Osteocyte (in vitro differentiated cells): ENCODE measurements around the gene ARHGEF26. TPM values are rescaled to one million over a fixed set of nuclear protein-coding genes. Genes with fewer than 3 reads are reported as not detected.

Experiments used
- DNase-seq: peaks from one replicate; pipeline ENCODE4 v3.0.0; 2021; ENCODE audit warnings: mixed read lengths; ENCODE audit not compliant: unreplicated experiment; ENCODE audit errors: extremely low spot score
- H3K27ac Mint-ChIP-seq: one replicate; pipeline ENCODE4 v1.8.0; 2021; ENCODE audit warnings: mild to moderate bottlenecking, mixed read lengths; ENCODE audit not compliant: unreplicated experiment
- H3K27me3 Mint-ChIP-seq: one replicate; pipeline ENCODE4 v1.8.0; 2021; ENCODE audit warnings: mixed read lengths; ENCODE audit not compliant: unreplicated experiment
- H3K36me3 Mint-ChIP-seq: one replicate; pipeline ENCODE4 v1.8.0; 2021; ENCODE audit warnings: mixed read lengths; ENCODE audit not compliant: unreplicated experiment
- H3K4me1 Mint-ChIP-seq: one replicate; pipeline ENCODE4 v1.8.0; 2021; ENCODE audit warnings: mixed read lengths; ENCODE audit not compliant: unreplicated experiment
- H3K4me3 Mint-ChIP-seq: one replicate; pipeline ENCODE4 v1.8.0; 2021; ENCODE audit warnings: mild to moderate bottlenecking, moderate library complexity, mixed read lengths; ENCODE audit not compliant: unreplicated experiment
- H3K9me3 Mint-ChIP-seq: one replicate; pipeline ENCODE4 v1.8.0; 2021; ENCODE audit warnings: mixed read lengths; ENCODE audit not compliant: unreplicated experiment
- total RNA-seq: library from RNA; stranded (reverse); gene quantifications from 2 replicates; pipeline ENCODE4 v1.2.1, GENCODE V29; 2021
- TF ChIP-seq, protein P1 (sequence below): fragments of 200-600 bp; sonication (generic); IDR thresholded peaks from 2 replicates; pipeline ENCODE4 v1.5.0; 2021; ENCODE audit warnings: antibody characterized with exemption, mild to moderate bottlenecking, moderate library complexity

The ARHGEF26 gene
- total RNA-seq, 1 donor from 2014 or later, result 5.4 TPM

DNA sequence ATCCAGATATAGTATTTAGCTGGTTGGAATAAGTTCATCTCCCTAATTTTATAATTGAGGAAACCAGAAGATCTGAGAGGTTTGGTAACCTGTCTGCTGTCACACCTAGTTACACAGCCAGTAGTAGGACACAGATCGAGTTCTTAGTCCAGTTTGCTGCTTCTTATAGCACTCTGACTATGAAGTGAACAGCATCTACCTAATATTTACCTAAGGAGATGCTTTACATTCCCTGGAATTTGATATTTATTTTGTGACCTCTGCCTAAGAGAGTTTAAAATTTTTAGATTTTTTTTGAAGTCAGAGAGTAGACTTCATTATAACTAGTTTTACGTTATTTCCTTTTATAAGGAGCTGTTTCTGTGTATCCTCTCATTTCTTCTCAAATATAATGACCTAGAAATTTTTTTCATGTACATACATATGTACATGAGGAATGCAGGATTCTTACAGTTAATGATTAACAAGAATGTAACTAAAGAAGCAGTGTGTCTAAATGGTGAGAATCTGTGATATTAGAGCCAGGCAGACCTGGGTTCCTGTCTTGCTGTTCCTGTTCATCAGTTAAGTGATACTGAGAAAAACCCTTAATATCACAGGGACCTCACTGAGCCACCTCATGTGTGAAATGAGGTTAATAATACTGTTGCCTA, 4.3 kb downstream of the ARHGEF26 start:
- TF ChIP-seq, protein P1, sequence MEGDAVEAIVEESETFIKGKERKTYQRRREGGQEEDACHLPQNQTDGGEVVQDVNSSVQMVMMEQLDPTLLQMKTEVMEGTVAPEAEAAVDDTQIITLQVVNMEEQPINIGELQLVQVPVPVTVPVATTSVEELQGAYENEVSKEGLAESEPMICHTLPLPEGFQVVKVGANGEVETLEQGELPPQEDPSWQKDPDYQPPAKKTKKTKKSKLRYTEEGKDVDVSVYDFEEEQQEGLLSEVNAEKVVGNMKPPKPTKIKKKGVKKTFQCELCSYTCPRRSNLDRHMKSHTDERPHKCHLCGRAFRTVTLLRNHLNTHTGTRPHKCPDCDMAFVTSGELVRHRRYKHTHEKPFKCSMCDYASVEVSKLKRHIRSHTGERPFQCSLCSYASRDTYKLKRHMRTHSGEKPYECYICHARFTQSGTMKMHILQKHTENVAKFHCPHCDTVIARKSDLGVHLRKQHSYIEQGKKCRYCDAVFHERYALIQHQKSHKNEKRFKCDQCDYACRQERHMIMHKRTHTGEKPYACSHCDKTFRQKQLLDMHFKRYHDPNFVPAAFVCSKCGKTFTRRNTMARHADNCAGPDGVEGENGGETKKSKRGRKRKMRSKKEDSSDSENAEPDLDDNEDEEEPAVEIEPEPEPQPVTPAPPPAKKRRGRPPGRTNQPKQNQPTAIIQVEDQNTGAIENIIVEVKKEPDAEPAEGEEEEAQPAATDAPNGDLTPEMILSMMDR, result no peak
- Mint-ChIP-seq H3K4me3 (no peak overlapping the region), H3K9me3 (no peaks in the 10 kb centered on the region), H3K27me3 (no peaks in the 10 kb centered on the region), H3K4me1 (peaks cover 34% of the 10 kb centered on the region), H3K36me3 (peaks cover 3% of the 10 kb centered on the region), H3K27ac (no peak overlapping the region)
- DNase-seq, result no peak

DNA sequence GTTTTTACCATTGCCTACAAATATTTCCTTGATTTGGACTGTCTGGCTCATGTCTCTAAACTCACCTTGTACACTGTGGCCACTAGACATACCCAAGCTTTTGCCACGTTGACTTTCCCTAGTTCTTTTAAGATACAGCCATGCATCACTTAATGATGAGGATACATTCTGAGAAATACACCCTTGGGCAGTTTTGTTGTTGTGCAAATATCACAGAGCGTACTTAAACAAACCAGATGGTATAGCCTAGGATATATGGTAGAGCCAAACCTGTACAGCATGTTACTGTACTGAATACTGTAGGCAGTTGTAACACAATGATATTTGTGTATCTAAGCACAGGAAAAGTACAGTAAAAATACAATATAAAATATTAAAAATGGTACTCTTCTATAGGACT, 5.5 kb downstream of the ARHGEF26 start:
- Mint-ChIP-seq H3K4me3 (no peak overlapping the region), H3K36me3 (peaks cover 3% of the 10 kb centered on the region), H3K27me3 (no peaks in the 10 kb centered on the region), H3K9me3 (no peaks in the 10 kb centered on the region), H3K27ac (no peak overlapping the region), H3K4me1 (peaks cover 26% of the 10 kb centered on the region)
- TF ChIP-seq, protein P1, result no peak
- DNase-seq, result no peak

DNA sequence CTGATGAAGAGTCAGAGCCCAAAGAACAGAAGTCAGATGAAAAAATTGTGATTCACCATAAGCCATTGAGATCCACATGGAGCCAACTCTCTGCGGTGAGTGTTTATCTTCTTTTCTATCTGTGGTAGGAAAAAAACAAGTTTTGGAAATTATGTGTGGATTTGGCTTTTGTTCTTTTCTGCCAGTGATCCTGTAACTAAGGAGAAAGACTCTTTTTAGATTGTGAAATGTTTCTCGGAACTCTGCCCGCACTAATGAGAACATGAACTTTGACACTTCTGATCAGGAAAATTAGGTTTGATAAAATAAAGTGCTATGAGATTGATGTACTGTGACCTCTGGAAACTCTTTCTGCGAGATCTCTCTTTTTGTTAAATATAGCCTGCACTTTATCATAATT, 8.4 kb downstream of the ARHGEF26 start:
- DNase-seq, result no peak
- peaks cover 4% of the 10 kb centered on the region for H3K4me1 Mint-ChIP-seq
- no peaks in the 10 kb centered on the region for H3K9me3 Mint-ChIP-seq
- H3K4me3 Mint-ChIP-seq, result no peak overlapping the region
- peaks cover 3% of the 10 kb centered on the region for H3K36me3 Mint-ChIP-seq
- TF ChIP-seq, protein P1, result no peak
- no peak overlapping the region for H3K27ac Mint-ChIP-seq
- no peaks in the 10 kb centered on the region for H3K27me3 Mint-ChIP-seq

DNA sequence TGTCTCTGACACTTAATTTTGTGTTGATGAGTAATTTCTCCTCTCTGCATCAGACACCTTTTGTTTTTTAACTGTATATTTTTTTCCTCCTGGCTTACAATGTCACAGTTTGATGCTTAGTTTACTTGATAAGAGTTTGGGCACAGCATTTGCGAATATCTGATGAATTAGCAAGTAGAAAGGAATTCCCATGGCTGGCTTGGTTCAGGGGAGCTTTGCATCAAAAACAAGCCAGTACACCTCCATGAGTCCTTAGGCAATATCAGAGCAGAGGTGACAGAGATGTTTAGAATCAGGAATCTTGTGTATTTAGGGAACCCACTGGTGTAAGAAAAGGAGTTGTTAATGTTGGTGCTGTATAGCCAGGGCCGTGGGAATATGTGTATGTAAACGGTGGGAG, 9.3 kb downstream of the ARHGEF26 start:
- TF ChIP-seq, protein P1, result no peak
- Mint-ChIP-seq H3K27ac (no peak overlapping the region), H3K27me3 (no peaks in the 10 kb centered on the region), H3K4me3 (no peak overlapping the region), H3K9me3 (no peaks in the 10 kb centered on the region), H3K4me1 (no peaks in the 10 kb centered on the region), H3K36me3 (peaks cover 3% of the 10 kb centered on the region)
- DNase-seq, result no peak

DNA sequence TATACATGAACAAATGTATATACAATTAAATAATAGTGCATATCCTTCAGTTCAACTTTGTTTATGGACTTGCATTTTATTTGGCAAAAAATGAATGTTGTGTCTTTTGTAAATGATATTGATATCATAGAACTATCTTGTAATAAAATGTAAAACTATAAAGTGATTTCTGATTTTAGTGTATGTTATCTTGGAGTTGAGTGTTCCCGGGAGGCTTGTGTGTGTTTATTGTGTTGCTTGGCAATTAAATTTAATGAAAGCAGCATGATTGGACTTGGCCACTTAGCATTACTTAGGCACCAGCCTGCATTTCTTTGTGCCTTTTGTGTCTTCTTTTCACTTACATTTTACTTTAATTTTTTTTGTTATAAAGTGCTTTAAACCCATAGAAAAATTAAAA, 10.6 kb downstream of the ARHGEF26 start:
- Mint-ChIP-seq H3K27ac (no peak overlapping the region), H3K4me3 (no peak overlapping the region), H3K4me1 (no peaks in the 10 kb centered on the region), H3K9me3 (no peaks in the 10 kb centered on the region), H3K36me3 (peaks cover 3% of the 10 kb centered on the region), H3K27me3 (no peaks in the 10 kb centered on the region)
- TF ChIP-seq, protein P1, result no peak
- no peak for DNase-seq
